Glutamatergic neuron (in vitro differentiated cells): Measurements from ENCODE around the gene INPP4A. TPM values are rescaled to one million over a fixed set of nuclear protein-coding genes. Genes with fewer than 3 reads are reported as not detected.

Source experiments
- DNase-seq: peaks from one replicate; pipeline ENCODE4 v3.0.0; 2022
- H3K27ac Mint-ChIP-seq: one replicate; pipeline ENCODE4 v1.8.0; 2020; ENCODE audit warnings: mild to moderate bottlenecking, mixed read lengths, inconsistent platforms; ENCODE audit not compliant: unreplicated experiment
- H3K27me3 Mint-ChIP-seq: one replicate; pipeline ENCODE4 v1.8.0; 2020; ENCODE audit warnings: mild to moderate bottlenecking, moderate library complexity, mixed read lengths, inconsistent platforms; ENCODE audit not compliant: unreplicated experiment
- H3K36me3 Mint-ChIP-seq: one replicate; pipeline ENCODE4 v1.8.0; 2020; ENCODE audit warnings: mild to moderate bottlenecking, mixed read lengths, inconsistent platforms; ENCODE audit not compliant: unreplicated experiment
- H3K4me1 Mint-ChIP-seq: one replicate; pipeline ENCODE4 v1.8.0; 2020; ENCODE audit warnings: mild to moderate bottlenecking, low read depth, mixed read lengths, inconsistent platforms; ENCODE audit not compliant: unreplicated experiment
- H3K4me3 Mint-ChIP-seq: one replicate; pipeline ENCODE4 v1.8.0; 2020; ENCODE audit warnings: mild to moderate bottlenecking, mixed read lengths, inconsistent platforms; ENCODE audit not compliant: unreplicated experiment
- H3K9me3 Mint-ChIP-seq: one replicate; pipeline ENCODE4 v1.8.0; 2020; ENCODE audit warnings: mild to moderate bottlenecking, moderate library complexity, mixed read lengths, inconsistent platforms; ENCODE audit not compliant: unreplicated experiment
- total RNA-seq: library from RNA; stranded (reverse); fragmentation: NEBNext Ultra II Directional; extraction: Animal tissue kit (Norgen Biotek cat#: 25700); gene quantifications from one replicate; pipeline ENCODE4 v1.2.1, GENCODE V29; 2021; ENCODE audit not compliant: unreplicated experiment
- TF ChIP-seq, protein P1 (sequence below): fragments of 200-600 bp; sonication (generic); IDR thresholded peaks from one replicate; pipeline ENCODE4 v1.5.0; 2021; ENCODE audit not compliant: partially characterized antibody, unreplicated experiment

INPP4A gene
- total RNA-seq, 1 donor from 2014 or later, result 54.5 TPM

DNA sequence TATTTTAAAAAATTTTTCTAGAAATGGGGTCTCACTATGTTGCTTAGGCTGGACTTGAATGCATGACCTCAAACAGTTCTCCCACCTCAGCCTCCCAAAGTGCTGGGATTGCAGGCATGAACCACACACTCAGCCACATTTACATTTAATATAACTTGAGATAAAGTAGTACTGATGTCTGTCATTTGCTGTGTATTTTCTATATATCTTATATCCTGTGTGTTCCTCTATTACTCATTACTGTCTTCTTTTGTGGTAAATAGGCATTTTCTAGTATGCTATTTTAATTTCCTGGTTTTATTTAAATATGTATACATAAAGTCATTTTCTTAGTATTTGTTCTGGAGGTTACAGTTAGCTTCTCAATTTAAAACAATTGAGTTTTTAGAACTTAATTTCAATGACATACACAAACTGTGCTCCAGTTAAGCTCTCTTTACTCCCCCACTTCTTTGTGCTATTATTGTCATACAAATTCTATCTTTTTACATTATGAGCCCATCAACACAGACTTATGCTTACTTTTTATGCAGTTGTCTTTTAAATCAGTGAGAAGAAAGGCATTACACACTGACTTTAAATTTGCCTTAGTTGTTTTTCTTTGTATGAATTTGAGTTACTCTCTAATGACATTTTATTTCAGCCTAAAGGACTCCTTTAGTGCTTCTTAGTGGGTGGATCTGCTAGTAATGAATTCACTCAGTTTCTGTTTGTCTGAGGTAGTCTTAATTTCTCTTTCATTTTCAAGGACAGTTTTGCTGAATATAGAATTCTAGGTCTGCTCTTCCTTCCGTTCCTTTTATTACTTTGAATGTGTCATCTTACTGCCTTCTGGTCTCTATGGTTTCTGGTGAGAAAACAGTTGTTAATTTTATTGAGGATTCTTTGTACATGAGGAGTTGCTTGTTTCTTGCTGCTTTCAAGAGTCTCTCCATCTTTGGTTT is 6.2 kb upstream of the INPP4A start:
- peaks cover 18% of the 10 kb centered on the region for H3K36me3 Mint-ChIP-seq
- H3K9me3 Mint-ChIP-seq, result peaks cover 6% of the 10 kb centered on the region
- H3K4me1 Mint-ChIP-seq, result no peaks in the 10 kb centered on the region
- TF ChIP-seq, protein P1, sequence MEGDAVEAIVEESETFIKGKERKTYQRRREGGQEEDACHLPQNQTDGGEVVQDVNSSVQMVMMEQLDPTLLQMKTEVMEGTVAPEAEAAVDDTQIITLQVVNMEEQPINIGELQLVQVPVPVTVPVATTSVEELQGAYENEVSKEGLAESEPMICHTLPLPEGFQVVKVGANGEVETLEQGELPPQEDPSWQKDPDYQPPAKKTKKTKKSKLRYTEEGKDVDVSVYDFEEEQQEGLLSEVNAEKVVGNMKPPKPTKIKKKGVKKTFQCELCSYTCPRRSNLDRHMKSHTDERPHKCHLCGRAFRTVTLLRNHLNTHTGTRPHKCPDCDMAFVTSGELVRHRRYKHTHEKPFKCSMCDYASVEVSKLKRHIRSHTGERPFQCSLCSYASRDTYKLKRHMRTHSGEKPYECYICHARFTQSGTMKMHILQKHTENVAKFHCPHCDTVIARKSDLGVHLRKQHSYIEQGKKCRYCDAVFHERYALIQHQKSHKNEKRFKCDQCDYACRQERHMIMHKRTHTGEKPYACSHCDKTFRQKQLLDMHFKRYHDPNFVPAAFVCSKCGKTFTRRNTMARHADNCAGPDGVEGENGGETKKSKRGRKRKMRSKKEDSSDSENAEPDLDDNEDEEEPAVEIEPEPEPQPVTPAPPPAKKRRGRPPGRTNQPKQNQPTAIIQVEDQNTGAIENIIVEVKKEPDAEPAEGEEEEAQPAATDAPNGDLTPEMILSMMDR, result no peak
- no peak overlapping the region for H3K4me3 Mint-ChIP-seq
- no peak for DNase-seq
- no peaks in the 10 kb centered on the region for H3K27me3 Mint-ChIP-seq
- H3K27ac Mint-ChIP-seq, result no peak overlapping the region

DNA sequence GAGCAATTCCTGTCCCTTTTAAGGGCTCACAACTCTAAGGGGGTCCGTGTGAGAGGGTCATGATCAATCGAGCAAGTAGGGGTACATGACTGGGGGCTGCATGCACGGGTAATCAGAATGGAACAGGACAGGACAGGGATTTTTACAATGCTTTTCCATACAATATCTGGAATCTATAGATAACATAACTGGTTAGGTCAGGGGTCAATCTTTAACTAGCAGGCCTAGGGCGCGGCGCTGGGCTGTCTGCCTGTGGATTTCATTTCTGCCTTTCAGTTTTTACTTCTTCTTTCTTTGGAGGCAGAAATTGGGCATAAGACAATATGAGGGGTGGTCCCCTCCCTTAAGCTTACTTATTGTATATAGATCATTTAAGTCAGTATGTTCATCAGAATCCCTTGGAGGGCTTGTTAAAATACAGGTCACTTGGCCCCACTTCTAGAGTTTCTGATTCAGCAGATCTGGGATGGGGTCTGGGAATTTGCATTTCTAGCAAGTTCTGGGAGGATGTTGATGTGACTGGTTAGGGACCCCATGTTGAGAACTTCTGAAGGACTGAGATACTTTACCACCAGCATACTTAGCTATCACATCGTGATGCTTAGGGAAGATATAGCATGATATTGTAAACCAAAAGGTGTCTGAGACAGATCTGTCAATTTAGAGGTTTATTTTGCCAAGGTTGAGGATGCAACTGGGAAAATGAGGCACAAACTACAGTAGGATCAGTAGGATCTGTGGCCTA is 2.8 kb upstream of the INPP4A start:
- peaks cover 16% of the 10 kb centered on the region for H3K36me3 Mint-ChIP-seq
- TF ChIP-seq, protein P1, result no peak
- peaks cover 2% of the 10 kb centered on the region for H3K9me3 Mint-ChIP-seq
- H3K27ac Mint-ChIP-seq, result no peak overlapping the region
- peaks cover 17% of the 10 kb centered on the region for H3K4me1 Mint-ChIP-seq
- DNase-seq, result no peak
- no peak overlapping the region for H3K4me3 Mint-ChIP-seq
- H3K27me3 Mint-ChIP-seq, result peaks cover 2% of the 10 kb centered on the region

DNA sequence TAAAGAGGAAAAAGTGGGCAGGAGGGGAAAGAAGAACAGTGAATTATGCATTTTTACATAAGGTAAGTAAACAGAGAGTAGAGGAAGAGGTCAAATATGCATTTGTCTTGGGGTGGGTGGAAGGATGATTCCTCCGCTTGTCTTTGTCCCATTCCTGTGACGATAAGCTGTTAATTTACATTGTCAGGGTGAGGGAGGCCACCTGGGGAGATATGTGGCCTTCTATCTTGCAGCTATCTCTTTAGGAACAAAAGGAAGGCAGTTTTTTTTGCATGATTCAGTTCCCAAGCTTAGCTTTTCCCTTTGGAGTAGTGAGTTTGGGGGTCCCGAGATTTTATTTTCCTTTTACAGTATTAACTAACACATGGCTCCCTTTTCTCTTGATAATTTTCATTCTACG is 2.2 kb upstream of the INPP4A start:
- Mint-ChIP-seq H3K27ac (no peak overlapping the region), H3K36me3 (peaks cover 16% of the 10 kb centered on the region), H3K9me3 (no peaks in the 10 kb centered on the region), H3K4me3 (no peak overlapping the region), H3K4me1 (peaks cover 17% of the 10 kb centered on the region), H3K27me3 (peaks cover 2% of the 10 kb centered on the region)
- DNase-seq, result no peak
- TF ChIP-seq, protein P1, result no peak

DNA sequence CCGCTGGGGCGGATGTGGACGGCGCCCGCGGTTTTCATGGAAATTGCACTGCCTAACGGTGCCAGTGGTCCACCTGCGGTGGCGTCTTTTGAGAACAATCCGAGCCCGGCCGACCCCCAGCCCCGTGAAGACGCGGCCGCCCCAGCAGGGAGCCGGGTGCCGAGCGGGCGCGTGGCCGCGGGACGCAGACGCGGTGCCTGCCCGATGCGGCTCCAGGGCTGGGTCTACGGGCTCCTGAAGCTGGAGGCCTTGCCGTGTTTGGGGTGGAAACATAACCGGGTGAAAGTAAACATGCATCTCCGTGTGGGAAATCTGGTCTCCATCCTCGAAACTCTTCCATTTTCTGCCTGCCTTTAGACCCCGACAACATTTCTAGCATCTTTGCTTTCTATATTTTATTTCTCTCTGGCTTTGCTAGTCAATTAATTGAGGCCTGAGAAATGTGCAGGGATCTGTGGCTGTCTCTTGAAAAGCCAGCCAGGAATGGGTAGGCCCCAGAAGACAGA is 572 bp downstream of the INPP4A start:
- Mint-ChIP-seq H3K4me1 (peaks cover 19% of the 10 kb centered on the region), H3K9me3 (no peaks in the 10 kb centered on the region), H3K36me3 (no peaks in the 10 kb centered on the region), H3K27me3 (peaks cover 2% of the 10 kb centered on the region), H3K4me3 (peak overlapping the region; percentile 94), H3K27ac (peak overlapping the region; percentile 84)
- DNase-seq, result peak; percentile 50
- TF ChIP-seq, protein P1, result no peak
